Cardiac muscle cell (in vitro differentiated cells and primary cell): ENCODE measurements around the gene GJA3. TPM values are rescaled to one million over a fixed set of nuclear protein-coding genes. Genes with fewer than 3 reads are reported as not detected.
"Not testable (repeated sequence)": the region's sequence is repeated elsewhere in the genome, so short reads cannot be mapped to it uniquely, and the experiment has no call there.

Experiments used
- DNase-seq, 2 donors: peaks; one replicate each; pipeline versions ENCODE4 v3.0.0 to v3.0.0-alpha.2; 2010 to 2017; ENCODE audit warnings: low read depth in 1 of 2, low spot score in 1 of 2
- H3K27ac ChIP-seq: fragments of 200-600 bp; sonication (generic); 2 replicates; pipeline ENCODE4 v1.5.1; 2016
- H3K27me3 ChIP-seq: fragments of 200-600 bp; sonication (generic); 2 replicates; pipeline ENCODE4 v1.6.0; 2016; ENCODE audit warnings: control low read depth
- H3K36me3 ChIP-seq: fragments of 200-600 bp; sonication (generic); 2 replicates; pipeline ENCODE4 v1.5.1; 2016; ENCODE audit warnings: control low read depth
- H3K4me1 ChIP-seq: fragments of 200-600 bp; sonication (generic); 2 replicates; pipeline ENCODE4 v1.8.1; 2017; ENCODE audit warnings: low read depth, mild to moderate bottlenecking, mixed run types
- H3K4me3 ChIP-seq: fragments of 200-600 bp; sonication (generic); 2 replicates; pipeline ENCODE4 v1.5.1; 2016; ENCODE audit warnings: mild to moderate bottlenecking
- H3K9me3 ChIP-seq: fragments of 200-600 bp; sonication (generic); 2 replicates; pipeline ENCODE4 v1.5.1; 2017; ENCODE audit warnings: low read depth, mild to moderate bottlenecking, control low read depth
- polyA plus RNA-seq: library from polyadenylated mRNA; unstranded; fragments of >200 nt; fragmentation: Nextera tagmentation; extraction: Ambion mirVana; gene quantifications from 2 replicates; pipeline ENCODE4 v1.2.1, GENCODE V29; 2016
- total RNA-seq: library from RNA; depleted of rRNA; stranded (reverse); fragments of >200 nt; gene quantifications from 2 replicates; pipeline ENCODE4 v1.2.3, GENCODE V29; 2016
- TF ChIP-seq, protein P1 (sequence below): IDR thresholded peaks from 2 replicates; pipeline ENCODE4 v1.5.1; 2012; ENCODE audit warnings: low read depth, mild to moderate bottlenecking, low read length

GJA3 gene
- total and polyA plus RNA-seq, 2 experiments from 2014 or later: 123 to 201 TPM

DNA sequence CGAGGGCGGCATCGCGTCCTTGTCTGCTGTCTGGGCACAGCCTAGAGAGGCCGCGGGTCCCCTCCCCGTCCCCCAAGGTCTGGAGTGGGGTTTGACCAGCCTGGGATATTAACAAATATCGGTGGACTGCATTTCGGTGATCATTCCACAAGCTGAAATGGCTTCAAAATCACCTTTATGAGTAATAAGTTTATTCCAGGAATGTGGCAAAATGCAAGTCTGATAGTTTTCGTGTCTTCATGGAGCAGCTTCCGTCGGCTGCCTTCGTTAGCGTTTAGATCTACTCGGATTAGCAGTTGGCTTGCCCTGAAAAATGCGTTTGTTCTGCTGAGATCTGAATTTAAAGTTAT is 1.1 kb upstream of the GJA3 start:
- DNase-seq: no peak
- no peaks in the 10 kb centered on the region for H3K9me3 ChIP-seq
- H3K27me3 ChIP-seq: peaks cover 3% of the 10 kb centered on the region
- peak overlapping the region; percentile 87 for H3K27ac ChIP-seq
- H3K36me3 ChIP-seq: no peaks in the 10 kb centered on the region
- TF ChIP-seq, protein P1, sequence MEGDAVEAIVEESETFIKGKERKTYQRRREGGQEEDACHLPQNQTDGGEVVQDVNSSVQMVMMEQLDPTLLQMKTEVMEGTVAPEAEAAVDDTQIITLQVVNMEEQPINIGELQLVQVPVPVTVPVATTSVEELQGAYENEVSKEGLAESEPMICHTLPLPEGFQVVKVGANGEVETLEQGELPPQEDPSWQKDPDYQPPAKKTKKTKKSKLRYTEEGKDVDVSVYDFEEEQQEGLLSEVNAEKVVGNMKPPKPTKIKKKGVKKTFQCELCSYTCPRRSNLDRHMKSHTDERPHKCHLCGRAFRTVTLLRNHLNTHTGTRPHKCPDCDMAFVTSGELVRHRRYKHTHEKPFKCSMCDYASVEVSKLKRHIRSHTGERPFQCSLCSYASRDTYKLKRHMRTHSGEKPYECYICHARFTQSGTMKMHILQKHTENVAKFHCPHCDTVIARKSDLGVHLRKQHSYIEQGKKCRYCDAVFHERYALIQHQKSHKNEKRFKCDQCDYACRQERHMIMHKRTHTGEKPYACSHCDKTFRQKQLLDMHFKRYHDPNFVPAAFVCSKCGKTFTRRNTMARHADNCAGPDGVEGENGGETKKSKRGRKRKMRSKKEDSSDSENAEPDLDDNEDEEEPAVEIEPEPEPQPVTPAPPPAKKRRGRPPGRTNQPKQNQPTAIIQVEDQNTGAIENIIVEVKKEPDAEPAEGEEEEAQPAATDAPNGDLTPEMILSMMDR: no peak
- peak overlapping the region; percentile 94 for H3K4me3 ChIP-seq
- peaks cover 4% of the 10 kb centered on the region for H3K4me1 ChIP-seq

DNA sequence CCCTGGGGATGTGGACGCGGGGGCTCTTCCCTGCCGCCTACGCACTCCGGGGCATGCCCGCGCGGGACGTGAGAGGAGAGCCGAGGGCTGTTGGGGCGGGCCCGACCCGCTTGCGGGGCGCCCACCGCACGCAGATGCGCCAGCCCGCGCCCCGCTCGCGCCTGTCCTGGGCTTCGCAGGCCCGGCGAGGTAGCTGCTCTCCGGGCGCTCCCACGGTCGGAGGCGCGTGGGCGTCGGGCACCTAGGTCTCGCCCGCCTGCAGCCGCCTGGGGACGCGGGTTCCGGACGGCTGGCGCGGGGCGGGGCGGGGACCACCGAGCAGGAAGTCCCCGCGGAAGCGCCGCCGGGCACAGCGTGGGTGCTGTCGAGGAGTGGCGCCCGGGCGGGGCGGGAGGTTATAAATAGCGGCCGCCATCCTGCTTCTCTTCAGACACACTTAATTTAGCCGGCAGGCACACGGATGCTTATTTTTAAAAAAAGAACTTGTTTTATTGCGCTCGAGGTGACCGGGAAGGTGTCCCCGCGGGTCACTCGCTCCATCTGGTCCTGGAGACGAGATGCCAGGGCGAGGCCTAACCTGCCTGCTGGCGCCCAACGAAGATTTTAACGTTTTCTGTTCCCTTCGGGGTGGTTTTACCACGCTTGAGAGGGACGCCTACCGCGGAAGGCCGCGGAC is 561 bp upstream of the GJA3 start:
- H3K4me1 ChIP-seq: peaks cover 5% of the 10 kb centered on the region
- H3K36me3 ChIP-seq: no peaks in the 10 kb centered on the region
- peaks cover 3% of the 10 kb centered on the region for H3K27me3 ChIP-seq
- H3K4me3 ChIP-seq: peak overlapping the region; percentile 94
- H3K9me3 ChIP-seq: no peaks in the 10 kb centered on the region
- TF ChIP-seq, protein P1: no peak
- peak overlapping the region; percentile 87 for H3K27ac ChIP-seq
- DNase-seq: peak; percentile 8 to 82

DNA sequence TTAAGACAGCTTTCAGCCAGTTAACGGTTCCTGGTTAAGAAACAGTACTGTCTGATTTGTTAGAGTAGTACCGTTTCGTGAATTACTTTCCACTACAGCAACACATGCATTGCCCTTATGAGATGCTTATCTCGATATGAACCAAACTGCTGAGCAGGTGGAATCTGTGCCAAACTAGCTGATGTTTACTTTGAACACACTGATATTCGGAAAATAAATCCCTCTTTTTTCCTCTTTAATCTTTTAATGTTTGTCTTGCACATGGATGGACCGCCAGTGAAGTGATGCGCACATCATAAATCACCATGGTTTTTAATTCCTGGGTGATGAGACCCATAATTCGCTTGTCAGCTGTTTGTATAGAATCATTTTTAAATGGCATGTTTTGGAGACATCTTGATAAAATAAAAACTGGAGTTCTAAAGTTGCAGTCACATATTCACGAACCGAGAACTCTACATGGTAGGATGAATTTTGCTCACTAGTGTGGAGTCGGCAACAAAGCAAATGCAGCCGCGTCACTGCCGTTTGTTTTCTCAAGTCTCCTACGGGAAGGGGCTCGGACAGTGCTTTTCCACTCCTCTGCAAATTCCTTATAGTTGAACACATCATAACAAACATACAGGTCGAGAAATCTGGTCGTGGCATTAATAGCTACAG is 1.1 kb downstream of the GJA3 start:
- H3K4me3 ChIP-seq: peak overlapping the region; percentile 94
- peak overlapping the region; percentile 87 for H3K27ac ChIP-seq
- no peaks in the 10 kb centered on the region for H3K36me3 ChIP-seq
- no peaks in the 10 kb centered on the region for H3K9me3 ChIP-seq
- TF ChIP-seq, protein P1: no peak
- peaks cover 4% of the 10 kb centered on the region for H3K4me1 ChIP-seq
- peaks cover 3% of the 10 kb centered on the region for H3K27me3 ChIP-seq
- DNase-seq: peak; percentile 22 to 65

DNA sequence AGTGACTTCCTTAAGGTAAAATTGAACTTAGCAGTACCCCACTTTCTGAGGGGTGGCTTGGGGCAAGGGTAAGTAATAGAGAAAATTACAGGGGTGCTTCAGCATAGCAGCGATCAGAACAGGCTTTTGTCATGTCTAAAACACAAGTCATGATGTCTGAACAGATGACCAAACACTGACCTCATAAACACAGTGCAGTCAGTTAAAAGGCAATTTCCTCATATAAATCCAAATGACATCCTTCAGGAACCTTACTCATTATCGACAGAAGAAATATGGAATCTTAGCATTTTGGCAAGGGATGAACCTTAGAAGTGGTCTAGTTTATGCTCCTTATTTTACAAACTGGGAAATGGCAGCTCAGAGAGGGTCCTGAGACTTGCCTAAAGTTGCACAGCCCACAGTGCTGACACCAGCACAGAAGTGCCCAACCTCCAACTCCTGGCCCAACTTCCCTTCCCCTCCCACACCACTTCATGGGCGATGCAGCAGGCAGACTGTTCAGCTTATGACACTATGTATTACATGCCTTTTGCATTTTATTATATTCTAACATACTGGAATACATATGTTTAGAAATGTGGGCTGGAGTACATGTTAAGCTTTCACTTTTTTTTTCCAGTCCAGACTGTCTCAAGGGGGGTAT is 3.6 kb downstream of the GJA3 start:
- peaks cover 9% of the 10 kb centered on the region for H3K4me1 ChIP-seq
- no peaks in the 10 kb centered on the region for H3K9me3 ChIP-seq
- no peaks in the 10 kb centered on the region for H3K36me3 ChIP-seq
- no peak for DNase-seq
- H3K4me3 ChIP-seq: peak overlapping the region; percentile 8
- no peak overlapping the region for H3K27ac ChIP-seq
- peaks cover 3% of the 10 kb centered on the region for H3K27me3 ChIP-seq
- TF ChIP-seq, protein P1: no peak

DNA sequence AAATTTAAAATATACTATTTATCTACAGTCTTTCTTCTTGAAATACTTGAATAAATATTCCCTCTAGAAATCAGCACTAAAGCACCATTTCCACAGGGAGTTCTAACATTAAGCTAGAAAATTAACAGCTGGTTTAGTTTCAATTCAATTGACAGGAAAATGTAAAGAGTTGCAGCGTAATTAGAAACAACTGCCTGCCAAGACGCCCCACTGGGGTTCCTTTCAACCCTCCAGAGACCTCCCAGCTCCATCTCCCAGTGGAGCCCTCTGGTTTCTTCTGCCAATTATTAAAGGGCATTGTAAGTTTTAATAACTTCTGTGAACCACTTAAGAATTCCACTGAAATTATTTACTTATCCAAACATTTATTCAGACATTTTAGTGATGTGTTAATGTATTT is 4.2 kb downstream of the GJA3 start:
- Histone ChIP-seq H3K9me3 (no peaks in the 10 kb centered on the region), H3K27me3 (peaks cover 3% of the 10 kb centered on the region), H3K36me3 (no peaks in the 10 kb centered on the region), H3K4me3 (peak overlapping the region; percentile 8), H3K4me1 (peaks cover 15% of the 10 kb centered on the region), H3K27ac (no peak overlapping the region)
- TF ChIP-seq, protein P1: no peak
- DNase-seq: no peak

DNA sequence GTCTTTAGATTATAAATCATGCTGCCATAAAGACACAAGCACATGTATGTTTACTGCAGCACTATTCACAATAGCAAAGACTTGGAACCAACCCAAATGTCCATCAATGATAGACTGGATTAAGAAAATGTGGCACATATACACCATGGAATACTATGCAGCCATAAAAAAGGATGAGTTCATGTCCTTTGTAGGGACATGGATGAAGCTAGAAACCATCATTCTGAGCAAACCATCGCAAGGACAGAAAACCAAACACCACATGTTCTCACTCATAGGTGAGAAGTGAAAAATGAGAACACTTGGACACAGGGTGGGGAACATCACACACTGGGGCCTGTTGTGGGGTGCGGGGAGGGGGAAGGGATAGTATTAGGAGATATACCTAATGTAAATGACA is 7.6 kb downstream of the GJA3 start:
- H3K36me3 ChIP-seq, H3K27me3 ChIP-seq, H3K4me3 ChIP-seq, H3K9me3 ChIP-seq, H3K27ac ChIP-seq, DNase-seq: not testable (repeated sequence)
- H3K4me1 ChIP-seq: peaks cover 48% of the 10 kb centered on the region
